GM21737 (cell line): Measurements from ENCODE around the gene ALKBH4.
"Not testable (repeated sequence)": the region's sequence is repeated elsewhere in the genome, so short reads cannot be mapped to it uniquely, and the experiment has no call there.

ENCODE experiments used
- ATAC-seq: cut with Tn5 transposase; IDR thresholded peaks from one replicate; pipeline ENCODE4 v1.9.1; 2021; ENCODE audit warnings: mild to moderate bottlenecking, moderate library complexity; ENCODE audit not compliant: unreplicated experiment

The ALKBH4 gene, protein sequence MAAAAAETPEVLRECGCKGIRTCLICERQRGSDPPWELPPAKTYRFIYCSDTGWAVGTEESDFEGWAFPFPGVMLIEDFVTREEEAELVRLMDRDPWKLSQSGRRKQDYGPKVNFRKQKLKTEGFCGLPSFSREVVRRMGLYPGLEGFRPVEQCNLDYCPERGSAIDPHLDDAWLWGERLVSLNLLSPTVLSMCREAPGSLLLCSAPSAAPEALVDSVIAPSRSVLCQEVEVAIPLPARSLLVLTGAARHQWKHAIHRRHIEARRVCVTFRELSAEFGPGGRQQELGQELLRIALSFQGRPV

GRCh38 chr7:102464577-102465280, at the start of gene ALKBH4, which contains the start of gene LRWD1:
ALKBH4 (minus strand) TSS chr7:102464863; CDS start chr7:102464836, 27 bp downstream.
LRWD1 (plus strand) TSS chr7:102464984; CDS start chr7:102465081, 97 bp downstream.
- ATAC-seq: peak; percentile 83

- not testable (repeated sequence) for ATAC-seq
Measured at GRCh38 chr7:102512642-102513221, 48.1 kb upstream of the ALKBH4 start.

- ATAC-seq: peak; percentile 38
Measured at GRCh38 chr7:102511860-102512522, 47.3 kb upstream of the ALKBH4 start.

- ATAC-seq: not testable (repeated sequence)
Measured at GRCh38 chr7:102510575-102510974, 45.9 kb upstream of the ALKBH4 start.

- not testable (repeated sequence) for ATAC-seq
Measured at GRCh38 chr7:102507410-102508088, 42.9 kb upstream of the ALKBH4 start.

GRCh38 chr7:102505298-102506185, 40.9 kb upstream of the ALKBH4 start:
- ATAC-seq: not testable (repeated sequence)

DNA sequence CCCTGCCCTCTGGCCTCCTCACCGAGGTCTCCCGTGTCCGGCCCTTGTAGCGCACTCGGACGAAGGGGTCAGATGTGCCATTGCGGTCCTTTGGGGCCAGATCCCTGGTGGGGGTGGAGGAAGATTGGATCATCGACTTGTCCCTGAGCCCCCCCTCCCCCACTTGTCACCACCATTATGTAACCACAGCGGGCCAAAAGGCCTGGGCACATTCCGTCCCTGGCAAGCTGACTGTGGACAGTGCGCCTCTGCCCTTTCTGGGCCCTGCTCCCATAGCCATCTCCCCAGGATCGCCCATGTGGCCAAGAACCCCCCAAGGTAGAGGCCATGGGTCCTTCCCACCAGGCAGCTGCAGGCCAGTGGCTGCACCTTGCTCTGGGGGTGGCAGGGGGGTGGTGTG, 38.5 kb upstream of the ALKBH4 start:
- ATAC-seq: not testable (repeated sequence)

DNA sequence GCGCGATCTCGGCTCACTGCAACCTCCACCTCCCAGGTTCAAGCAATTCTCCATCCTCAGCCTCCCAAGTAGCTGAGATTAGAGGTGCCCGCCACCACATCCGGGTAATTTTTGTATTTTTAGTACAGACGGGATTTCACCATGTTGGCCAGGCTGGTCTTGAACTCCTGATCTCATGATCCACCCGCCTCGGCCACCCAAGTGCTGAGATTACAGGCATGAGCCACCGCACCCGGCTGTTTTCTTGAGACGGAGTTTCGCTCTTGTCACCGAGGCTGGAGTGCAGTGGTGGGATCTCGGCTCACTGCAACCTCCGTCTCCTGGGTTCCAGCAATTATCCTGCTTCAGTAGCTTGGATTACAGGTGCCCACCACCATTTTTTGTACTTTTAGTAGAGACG, 33.7 kb upstream of the ALKBH4 start:
- not testable (repeated sequence) for ATAC-seq

GRCh38 chr7:102497308-102497707, 32.6 kb upstream of the ALKBH4 start:
- ATAC-seq: not testable (repeated sequence)

- not testable (repeated sequence) for ATAC-seq
Measured at GRCh38 chr7:102496861-102497260, 32.2 kb upstream of the ALKBH4 start.

- peak; percentile 59 for ATAC-seq
Measured at GRCh38 chr7:102494473-102495149, 29.9 kb upstream of the ALKBH4 start.

DNA sequence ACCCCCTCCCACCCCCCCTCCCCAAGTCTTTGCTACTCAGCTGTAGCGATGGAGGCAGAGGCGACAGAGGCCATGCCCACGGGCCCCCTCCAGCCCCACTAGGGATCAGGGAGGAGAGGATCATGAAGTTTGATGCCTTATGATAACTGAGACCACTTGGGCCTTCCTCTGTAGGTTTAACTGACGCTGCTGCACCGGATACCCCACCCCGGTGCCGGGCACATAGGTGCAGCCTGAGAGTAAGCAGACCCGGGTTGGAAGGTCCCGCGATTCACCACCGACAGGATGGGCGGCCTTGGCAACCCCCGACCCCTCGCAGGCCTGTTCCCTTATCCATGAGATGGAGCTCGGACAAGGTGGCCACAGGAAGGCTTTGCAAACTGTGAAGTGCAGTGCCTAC, 29.4 kb upstream of the ALKBH4 start:
- not testable (repeated sequence) for ATAC-seq

GRCh38 chr7:102493220-102493935, 28.7 kb upstream of the ALKBH4 start:
- peak; percentile 30 for ATAC-seq

- ATAC-seq: not testable (repeated sequence)
Measured at GRCh38 chr7:102490529-102491075, 25.9 kb upstream of the ALKBH4 start.

- not testable (repeated sequence) for ATAC-seq
Measured at GRCh38 chr7:102484317-102484716, 19.7 kb upstream of the ALKBH4 start.

GRCh38 chr7:102481962-102482361, 17.3 kb upstream of the ALKBH4 start:
- ATAC-seq: not testable (repeated sequence)

GRCh38 chr7:102479982-102480637, 15.4 kb upstream of the ALKBH4 start:
- ATAC-seq: not testable (repeated sequence)

- peak; percentile 3 for ATAC-seq
Measured at GRCh38 chr7:102479209-102479584, 14.5 kb upstream of the ALKBH4 start.
